CD14-positive monocyte (primary cell): ENCODE data around the gene STOML2. TPM values are rescaled to one million over a fixed set of nuclear protein-coding genes. Genes with fewer than 3 reads are reported as not detected.

Experiments
- DNase-seq, 3 donors: peaks; one replicate each; pipeline ENCODE4 v3.0.0-alpha.2; 2011 to 2022
- H2AFZ ChIP-seq: 2 replicates; pipeline ENCODE4 v1.6.0; 2012; ENCODE audit warnings: mild to moderate bottlenecking, low read depth, low read length, inconsistent platforms; ENCODE audit not compliant: insufficient read depth, poor library complexity, severe bottlenecking
- H3K27ac ChIP-seq, 2 donors: 1 replicate in 1 of 2; 2 replicates in 1 of 2; pipeline ENCODE4 v1.5.1; 2012 to 2013; ENCODE audit warnings: low read length in 2 of 2, control low read depth in 1 of 2, inconsistent platforms in 1 of 2, low read depth in 1 of 2, mild to moderate bottlenecking in 1 of 2
- H3K27me3 ChIP-seq, 2 donors: one replicate each; pipeline versions ENCODE4 v1.6.0 to v1.6.1; 2011 to 2013; ENCODE audit warnings: low read length in 2 of 2; ENCODE audit not compliant: control insufficient read depth in 2 of 2, insufficient read depth in 2 of 2
- H3K36me3 ChIP-seq, 2 donors: replicated peaks in 1 of 2; 1 replicate in 1 of 2; 2 replicates in 1 of 2; pipeline versions ENCODE4 v1.5.1 to v1.6.1; 2012 to 2013; ENCODE audit warnings: low read length in 2 of 2, control low read depth in 1 of 2, inconsistent platforms in 1 of 2, mild to moderate bottlenecking in 1 of 2; ENCODE audit not compliant: insufficient read depth in 2 of 2, control insufficient read depth in 1 of 2
- H3K4me1 ChIP-seq, 2 donors: 1 replicate in 1 of 2; 2 replicates in 1 of 2; pipeline versions ENCODE4 v1.5.1 to v1.6.1; 2012 to 2013; ENCODE audit warnings: low read length in 2 of 2, control low read depth in 1 of 2, inconsistent platforms in 1 of 2, mild to moderate bottlenecking in 1 of 2, moderate library complexity in 1 of 2; ENCODE audit not compliant: insufficient read depth in 2 of 2, control insufficient read depth in 1 of 2
- H3K4me2 ChIP-seq: replicated peaks from 2 replicates; pipeline ENCODE3; 2012; ENCODE audit warnings: low read length, moderate library complexity, mild to moderate bottlenecking; ENCODE audit not compliant: poor library complexity, severe bottlenecking; ENCODE audit errors: extremely low read depth
- H3K4me3 ChIP-seq, 3 experiments: fragments of 200-600 bp in 1 of 3; sonication (generic) in 1 of 3; replicated peaks in 1 of 3; 1 replicate in 2 of 3; 2 replicates in 1 of 3; pipeline ENCODE4 v1.5.1; 2011 to 2013; ENCODE audit warnings: low read length in 3 of 3, mild to moderate bottlenecking in 3 of 3, control low read depth in 2 of 3, low read depth in 2 of 3, inconsistent platforms in 1 of 3, moderate library complexity in 1 of 3
- H3K79me2 ChIP-seq: 2 replicates; pipeline ENCODE4 v1.6.0; 2012; ENCODE audit warnings: mild to moderate bottlenecking, control low read depth, inconsistent platforms, low read length, moderate library complexity; ENCODE audit not compliant: insufficient read depth
- H3K9ac ChIP-seq: 2 replicates; pipeline ENCODE4 v1.6.0; 2017; ENCODE audit warnings: low read length, mild to moderate bottlenecking; ENCODE audit not compliant: insufficient read depth, poor library complexity, severe bottlenecking
- H3K9me3 ChIP-seq, 2 donors: replicated peaks in 1 of 2; 1 replicate in 1 of 2; 2 replicates in 1 of 2; pipeline versions ENCODE4 v1.5.1 to v1.6.1; 2012 to 2013; ENCODE audit warnings: low read length in 2 of 2, control low read depth in 1 of 2; ENCODE audit not compliant: control insufficient read depth in 1 of 2, insufficient read depth in 1 of 2
- H4K20me1 ChIP-seq: 2 replicates; pipeline ENCODE4 v1.6.0; 2012; ENCODE audit warnings: mild to moderate bottlenecking, low read length, control low read depth, moderate library complexity; ENCODE audit not compliant: insufficient read depth
- H3K27ac Mint-ChIP-seq, 7 donors: one replicate each; pipeline ENCODE4 v1.8.0; 2020; ENCODE audit warnings: mild to moderate bottlenecking in 7 of 7, mixed read lengths in 7 of 7, moderate library complexity in 6 of 7, inconsistent platforms in 2 of 7
- H3K27me3 Mint-ChIP-seq, 3 donors: one replicate each; pipeline ENCODE4 v1.8.0; 2021 to 2022; ENCODE audit warnings: low read depth in 3 of 3, mild to moderate bottlenecking in 3 of 3, mixed read lengths in 3 of 3, moderate library complexity in 3 of 3, inconsistent platforms in 1 of 3
- H3K36me3 Mint-ChIP-seq, 2 donors: one replicate each; pipeline ENCODE4 v1.8.0; 2020; ENCODE audit warnings: mixed read lengths in 2 of 2, inconsistent platforms in 1 of 2, mild to moderate bottlenecking in 1 of 2
- H3K4me1 Mint-ChIP-seq: one replicate; pipeline ENCODE4 v1.8.0; 2020; ENCODE audit warnings: mild to moderate bottlenecking, mixed read lengths
- H3K4me3 Mint-ChIP-seq, 2 donors: one replicate each; pipeline ENCODE4 v1.8.0; 2020; ENCODE audit warnings: mild to moderate bottlenecking in 2 of 2, mixed read lengths in 2 of 2, moderate library complexity in 1 of 2
- H3K9me3 Mint-ChIP-seq, 7 donors: one replicate each; pipeline ENCODE4 v1.8.0; 2020 to 2022; ENCODE audit warnings: mixed read lengths in 7 of 7, mild to moderate bottlenecking in 6 of 7, moderate library complexity in 6 of 7, inconsistent platforms in 2 of 7
- CTCF ChIP-seq: fragments of 200-600 bp; IDR thresholded peaks from one replicate; pipeline ENCODE4 v1.8.0; 2022; ENCODE audit warnings: antibody characterized with exemption, mild to moderate bottlenecking
- WGBS: methylation state at CpG from one replicate; pipeline ENCODE4 v1.1.5; 2013; ENCODE audit warnings: missing lambda C conversion rate; ENCODE audit not compliant: insufficient coverage; 5-methylcytosine and 5-hydroxymethylcytosine counted together
- intact Hi-C, 2 donors: fragments of 100-400 bp; cut with micrococcal nuclease; formaldehyde crosslinking; loops; one replicate each; pipeline versions ENCODE4 v1.15.0 to v1.15.1; 2023
- polyA plus RNA-seq, 3 donors: library from polyadenylated mRNA; depleted of rRNA in 1 of 3; unstranded in 2 of 3; stranded (reverse) in 1 of 3; fragments of 300-500 nt in 2 of 3; fragments of >200 nt in 1 of 3; fragmentation: Illumina TruSeq in 2 of 3; gene quantifications; 1 replicate in 2 of 3; 2 replicates in 1 of 3; pipeline ENCODE4 v1.2.3, GENCODE V29; 2012 to 2021

STOML2 gene
- polyA plus RNA-seq, 3 donors, result 45.5 to 62.0 (median 50.3) TPM

- peaks cover 97 to 100% of the 10 kb centered on the region in 2 donors for H3K36me3 ChIP-seq
- no peak overlapping the region for H3K27ac ChIP-seq
- H3K4me3 Mint-ChIP-seq, result no peak overlapping the region
- H3K27ac Mint-ChIP-seq, result no peak overlapping the region
- 97% methylated on average over 9 of the region's 11 CpGs for WGBS
- TF ChIP-seq CTCF, result no peak
- H3K9me3 Mint-ChIP-seq, result no peaks in the 10 kb centered on the region
- H2AFZ ChIP-seq, result no peak overlapping the region
- H3K4me2 ChIP-seq, result no peak overlapping the region
- no peak overlapping the region for H3K4me3 ChIP-seq
- H3K27me3 Mint-ChIP-seq, result peaks cover 0 to 1% (median 0%) of the 10 kb centered on the region in 3 donors
- H3K79me2 ChIP-seq, result peaks cover 7% of the 10 kb centered on the region
- intact Hi-C loops, result no loop called here
- peaks cover 88% of the 10 kb centered on the region for H4K20me1 ChIP-seq
- no peak for DNase-seq
- no peak overlapping the region for H3K9ac ChIP-seq
- no peaks in the 10 kb centered on the region for H3K4me1 ChIP-seq
- no peaks in the 10 kb centered on the region for H3K4me1 Mint-ChIP-seq
- no peaks in the 10 kb centered on the region for H3K27me3 ChIP-seq
- H3K9me3 ChIP-seq, result no peaks in the 10 kb centered on the region
- peaks cover 96 to 100% of the 10 kb centered on the region in 2 donors for H3K36me3 Mint-ChIP-seq
Observed at GRCh38 chr9:35060548-35061207, 42.3 kb downstream of the STOML2 start.

- Mint-ChIP-seq H3K36me3 (peaks cover 91 to 100% of the 10 kb centered on the region in 2 donors), H3K4me3 (no peak overlapping the region), H3K27me3 (peaks cover 0 to 1% (median 0%) of the 10 kb centered on the region in 3 donors), H3K27ac (peak overlapping the region in 3 of 7 donors; percentile 49 to 61 (median 61)), H3K9me3 (no peaks in the 10 kb centered on the region), H3K4me1 (no peaks in the 10 kb centered on the region)
- Histone ChIP-seq H4K20me1 (peaks cover 75% of the 10 kb centered on the region), H3K36me3 (peaks cover 90 to 100% of the 10 kb centered on the region in 2 donors), H3K9me3 (no peaks in the 10 kb centered on the region), H3K4me1 (no peaks in the 10 kb centered on the region), H2AFZ (no peak overlapping the region), H3K79me2 (no peaks in the 10 kb centered on the region), H3K27ac (no peak overlapping the region), H3K27me3 (no peaks in the 10 kb centered on the region), H3K9ac (no peak overlapping the region), H3K4me2 (no peak overlapping the region), H3K4me3 (no peak overlapping the region)
- DNase-seq, result no peak
- no peak for TF ChIP-seq CTCF
- WGBS, result 100% methylated on average over 4 of the region's 10 CpGs
- intact Hi-C loops, result no loop called here
Observed at GRCh38 chr9:35059438-35059837, 43.5 kb downstream of the STOML2 start.
